H1 (cell line): ENCODE data around the gene DHRS4. TPM values are rescaled to one million over a fixed set of nuclear protein-coding genes. Genes with fewer than 3 reads are reported as not detected.

ENCODE experiments used
- CTCF ChIA-PET: fragments of 300-600 bp; sonication (Branson Sonifier 250); formaldehyde crosslinking; loops from one replicate; lab custom pipeline; 2021; ENCODE audit not compliant: partially characterized antibody; lab: Charles Lee
- POLR2A ChIA-PET: fragments of 300-600 bp; sonication (Branson Sonifier 250); formaldehyde crosslinking; loops from one replicate; lab custom pipeline; 2021; ENCODE audit warnings: inconsistent platforms; ENCODE audit not compliant: partially characterized antibody; lab: Charles Lee
- DNase-seq, 2 experiments: peaks; one replicate each; pipeline versions ENCODE4 v3.0.0 to v3.0.0-alpha.2; 2010 to 2022; ENCODE audit warnings: low spot score in 2 of 2, low read depth in 1 of 2, mixed read lengths in 1 of 2
- FAIRE-seq: peaks from 2 replicates; lab custom pipeline; 2011; peaks lifted over from hg19 to GRCh38; lab: Jason Lieb, UNC
- H2AFZ ChIP-seq: 2 replicates; pipeline ENCODE4 v1.8.1; 2012; ENCODE audit warnings: low read length, inconsistent platforms
- H2AK5ac ChIP-seq: 2 replicates; pipeline ENCODE4 v1.6.1; 2013; ENCODE audit warnings: low read depth, low read length
- H2BK120ac ChIP-seq: replicated peaks from 2 replicates; pipeline ENCODE3; 2013; ENCODE audit warnings: low read depth, low read length, inconsistent platforms
- H2BK12ac ChIP-seq: 2 replicates; pipeline ENCODE4 v1.6.1; 2013; ENCODE audit warnings: low read depth, low read length
- H2BK15ac ChIP-seq: 2 replicates; pipeline ENCODE4 v1.6.1; 2013; ENCODE audit warnings: low read length
- H2BK20ac ChIP-seq: 2 replicates; pipeline ENCODE4 v1.6.1; 2013; ENCODE audit warnings: low read length
- H2BK5ac ChIP-seq: 2 replicates; pipeline ENCODE4 v1.6.1; 2013; ENCODE audit warnings: low read depth, low read length
- H3K14ac ChIP-seq: 2 replicates; pipeline ENCODE4 v1.6.1; 2013; ENCODE audit warnings: inconsistent platforms; ENCODE audit not compliant: insufficient read length
- H3K18ac ChIP-seq: 2 replicates; pipeline ENCODE4 v1.6.1; 2013; ENCODE audit warnings: low read length; ENCODE audit errors: extremely low read depth
- H3K23ac ChIP-seq: 2 replicates; pipeline ENCODE4 v1.6.1; 2013; ENCODE audit warnings: inconsistent platforms; ENCODE audit not compliant: insufficient read length
- H3K23me2 ChIP-seq: 2 replicates; pipeline ENCODE4 v1.6.1; 2013; ENCODE audit warnings: low read depth, low read length
- H3K27ac ChIP-seq: 2 replicates; pipeline ENCODE4 v1.6.1; 2011; ENCODE audit warnings: low read depth, low read length, inconsistent platforms
- H3K27me3 ChIP-seq, 4 experiments: replicated peaks in 1 of 4; 1 replicate in 1 of 4; 2 replicates in 3 of 4; pipeline versions ENCODE4 v1.6.1 to v1.8.1; 2011 to 2013; ENCODE audit warnings: low read length in 3 of 4, mild to moderate bottlenecking in 3 of 4, inconsistent platforms in 2 of 4, mixed read lengths in 2 of 4, moderate library complexity in 1 of 4; ENCODE audit not compliant: control insufficient read depth in 3 of 4, insufficient read depth in 3 of 4; ENCODE audit errors: extremely low read depth in 1 of 4
- H3K36me3 ChIP-seq, 4 experiments: 2 replicates each; pipeline versions ENCODE4 v1.6.1 to v1.8.1; 2011 to 2013; ENCODE audit warnings: mild to moderate bottlenecking in 4 of 4, low read length in 3 of 4, moderate library complexity in 2 of 4, control low read depth in 1 of 4, inconsistent platforms in 1 of 4; ENCODE audit not compliant: insufficient read depth in 4 of 4, control insufficient read depth in 2 of 4
- H3K4ac ChIP-seq: replicated peaks from 2 replicates; pipeline ENCODE3; 2013; ENCODE audit warnings: low read length, low read depth, mixed read lengths, inconsistent platforms; ENCODE audit not compliant: insufficient read length
- H3K4me1 ChIP-seq, 4 experiments: replicated peaks in 1 of 4; 1 replicate in 1 of 4; 2 replicates in 3 of 4; pipeline versions ENCODE4 v1.6.1 to v1.8.1; 2011 to 2013; ENCODE audit warnings: low read length in 3 of 4, inconsistent platforms in 2 of 4, mixed read lengths in 1 of 4; ENCODE audit not compliant: insufficient read depth in 4 of 4, control insufficient read depth in 3 of 4
- H3K4me2 ChIP-seq, 2 experiments: 2 replicates each; pipeline versions ENCODE4 v1.6.1 to v1.8.1; 2011 to 2013; ENCODE audit warnings: low read depth in 2 of 2, low read length in 2 of 2, control low read depth in 1 of 2, inconsistent platforms in 1 of 2, mild to moderate bottlenecking in 1 of 2; ENCODE audit not compliant: insufficient read depth in 1 of 2
- H3K4me3 ChIP-seq, 4 experiments: fragments of 200-600, 300-600 bp in 1 of 4; sonication (generic), shearing (Covaris generic), sonication (Bioruptor Twin) in 1 of 4; 2 replicates each; pipeline versions ENCODE4 v1.5.1 to v1.8.1; 2011 to 2016; ENCODE audit warnings: low read length in 4 of 4, low read depth in 3 of 4, control low read depth in 2 of 4, inconsistent platforms in 2 of 4, mild to moderate bottlenecking in 2 of 4, mixed read lengths in 1 of 4, moderate library complexity in 1 of 4; ENCODE audit not compliant: insufficient read depth in 2 of 4; ENCODE audit errors: extremely low read depth in 1 of 4
- H3K56ac ChIP-seq: replicated peaks from 2 replicates; pipeline ENCODE3; 2013; ENCODE audit warnings: low read depth, mild to moderate bottlenecking, mixed read lengths, low read length, inconsistent platforms; ENCODE audit not compliant: insufficient read length
- H3K79me1 ChIP-seq: 2 replicates; pipeline ENCODE4 v1.6.1; 2013; ENCODE audit warnings: low read depth, low read length, control low read depth
- H3K79me2 ChIP-seq, 2 experiments: 2 replicates each; pipeline versions ENCODE4 v1.6.1 to v1.8.1; 2012 to 2013; ENCODE audit warnings: low read length in 2 of 2, mild to moderate bottlenecking in 2 of 2, inconsistent platforms in 1 of 2; ENCODE audit not compliant: insufficient read depth in 2 of 2, control insufficient read depth in 1 of 2
- H3K9ac ChIP-seq, 4 experiments: replicated peaks in 1 of 4; 1 replicate in 1 of 4; 2 replicates in 3 of 4; pipeline versions ENCODE4 v1.6.1 to v1.8.1; 2011 to 2013; ENCODE audit warnings: low read depth in 3 of 4, low read length in 3 of 4, control low read depth in 2 of 4, mild to moderate bottlenecking in 2 of 4, moderate library complexity in 2 of 4, inconsistent platforms in 1 of 4; ENCODE audit errors: extremely low read depth in 1 of 4
- H3K9me3 ChIP-seq, 2 experiments: 2 replicates each; pipeline versions ENCODE4 v1.6.1 to v1.8.1; 2012 to 2013; ENCODE audit warnings: mild to moderate bottlenecking in 2 of 2, moderate library complexity in 2 of 2, control low read depth in 1 of 2, inconsistent platforms in 1 of 2, low read depth in 1 of 2, low read length in 1 of 2, mixed read lengths in 1 of 2; ENCODE audit not compliant: insufficient read depth in 2 of 2
- H4K20me1 ChIP-seq, 2 experiments: replicated peaks in 1 of 2; 2 replicates each; pipeline versions ENCODE3 to v1.8.1; 2011 to 2013; ENCODE audit warnings: inconsistent platforms in 2 of 2, low read length in 2 of 2, mild to moderate bottlenecking in 1 of 2; ENCODE audit not compliant: insufficient read depth in 2 of 2, control insufficient read depth in 1 of 2
- H4K5ac ChIP-seq: 2 replicates; pipeline ENCODE4 v1.6.1; 2013; ENCODE audit warnings: low read length, low read depth, mixed read lengths, inconsistent platforms; ENCODE audit not compliant: insufficient read length
- H4K8ac ChIP-seq: 2 replicates; pipeline ENCODE4 v1.8.0; 2013; ENCODE audit warnings: mild to moderate bottlenecking, moderate library complexity, low read length, inconsistent platforms; ENCODE audit not compliant: insufficient read depth; ENCODE audit errors: extremely low read depth
- H4K91ac ChIP-seq: replicated peaks from 2 replicates; pipeline ENCODE3; 2013; ENCODE audit warnings: low read length, mixed read lengths, inconsistent platforms; ENCODE audit not compliant: insufficient read length
- ASH2L ChIP-seq: fragments of 200-600, 300-600 bp; sonication (generic); IDR thresholded peaks from one replicate; pipeline ENCODE4 v1.7.1; 2017; ENCODE audit warnings: low read length
- BACH1 ChIP-seq: IDR thresholded peaks from 2 replicates; pipeline ENCODE4 v1.6.1; 2012; ENCODE audit warnings: low read length, improper control_type of control experiment
- BRCA1 ChIP-seq: IDR thresholded peaks from 2 replicates; pipeline ENCODE4 v1.6.1; 2012; ENCODE audit warnings: low read depth, low read length, improper control_type of control experiment
- CREB1 ChIP-seq: IDR thresholded peaks from 2 replicates; pipeline ENCODE4 v1.6.1; 2012; ENCODE audit warnings: inconsistent platforms
- NANOG ChIP-seq: IDR thresholded peaks from 2 replicates; pipeline ENCODE4 v1.6.1; 2011; ENCODE audit warnings: low read length, low read depth, mild to moderate bottlenecking, inconsistent platforms; ENCODE audit not compliant: insufficient read depth, poor library complexity, severe bottlenecking
- NRF1 ChIP-seq: IDR thresholded peaks from 2 replicates; pipeline ENCODE4 v1.6.1; 2011; ENCODE audit warnings: mild to moderate bottlenecking, low read depth, low read length, improper control_type of control experiment
- RNF2 ChIP-seq: fragments of 200-900, 300-1000 bp; sonication (generic); IDR thresholded peaks from 2 replicates; pipeline ENCODE4 v1.7.1; 2016; ENCODE audit warnings: borderline replicate concordance, low read depth, mild to moderate bottlenecking, antibody characterized with exemption, low read length; ENCODE audit not compliant: poor library complexity, severe bottlenecking; ENCODE audit errors: missing control alignments
- SAP30 ChIP-seq: fragments of 300-600 bp; sonication (generic); IDR thresholded peaks from 2 replicates; pipeline ENCODE4 v1.7.1; 2012; ENCODE audit warnings: low read length, moderate library complexity, mild to moderate bottlenecking, inconsistent platforms; ENCODE audit not compliant: insufficient read depth, insufficient replicate concordance
- SRF ChIP-seq: IDR thresholded peaks from 2 replicates; pipeline ENCODE4 v1.6.1; 2011; ENCODE audit warnings: mild to moderate bottlenecking, low read depth, low read length, moderate library complexity
- TAF7 ChIP-seq: optimal IDR thresholded peaks from 2 replicates; pipeline ENCODE3; 2011; ENCODE audit warnings: low read depth, mild to moderate bottlenecking, inconsistent platforms, low read length, moderate library complexity, borderline replicate concordance
- TBP ChIP-seq: IDR thresholded peaks from 2 replicates; pipeline ENCODE4 v1.6.1; 2011; ENCODE audit warnings: low read depth, low read length, improper control_type of control experiment
- WGBS, 2 experiments: shearing (Covaris generic) in 1 of 2; methylation state at CpG; one replicate each; pipeline versions ENCODE4 v1.1.6 to v1.1.7; 2013 to 2015; ENCODE audit warnings: low lambda C conversion rate in 2 of 2, mixed read lengths in 2 of 2, inconsistent platforms in 1 of 2, low coverage in 1 of 2, missing lambda C conversion rate in 1 of 2; ENCODE audit not compliant: insufficient replicate concordance in 2 of 2, insufficient coverage in 1 of 2, insufficient read length in 1 of 2; ENCODE audit errors: extremely low coverage in 1 of 2, missing lambda C conversion rate in 1 of 2; 5-methylcytosine and 5-hydroxymethylcytosine counted together
- polyA plus RNA-seq, 7 experiments: library from polyadenylated mRNA; depleted of rRNA in 3 of 7; stranded (reverse) in 5 of 7; unstranded in 2 of 7; fragments of >200 nt in 5 of 7; fragments of 200-250 nt in 2 of 7; gene quantifications; 1 replicate in 5 of 7; 2 replicates in 1 of 7; 4 replicates in 1 of 7; pipeline versions ENCODE4 v1.2.1 to v1.2.3, GENCODE V29; 2011 to 2013; ENCODE audit warnings: missing spikeins in 2 of 7, mixed read lengths in 2 of 7
- total RNA-seq: library from RNA; stranded (reverse); fragmentation: NEBNext Ultra II Directional; extraction: Animal tissue kit (Norgen Biotek cat#: 25700); gene quantifications from 2 replicates; pipeline ENCODE4 v1.2.1, GENCODE V29; 2021
- TF ChIP-seq, protein P1 (sequence below): IDR thresholded peaks from 2 replicates; pipeline ENCODE4 v1.6.1; 2012; ENCODE audit warnings: low read length, inconsistent platforms

The DHRS4 gene
- total and polyA plus RNA-seq, 2 of the 8 experiments (the other 6 are each of a cell fraction or from before 2014, with no cell fraction given) = 11.7 to 16.2 TPM

DNA sequence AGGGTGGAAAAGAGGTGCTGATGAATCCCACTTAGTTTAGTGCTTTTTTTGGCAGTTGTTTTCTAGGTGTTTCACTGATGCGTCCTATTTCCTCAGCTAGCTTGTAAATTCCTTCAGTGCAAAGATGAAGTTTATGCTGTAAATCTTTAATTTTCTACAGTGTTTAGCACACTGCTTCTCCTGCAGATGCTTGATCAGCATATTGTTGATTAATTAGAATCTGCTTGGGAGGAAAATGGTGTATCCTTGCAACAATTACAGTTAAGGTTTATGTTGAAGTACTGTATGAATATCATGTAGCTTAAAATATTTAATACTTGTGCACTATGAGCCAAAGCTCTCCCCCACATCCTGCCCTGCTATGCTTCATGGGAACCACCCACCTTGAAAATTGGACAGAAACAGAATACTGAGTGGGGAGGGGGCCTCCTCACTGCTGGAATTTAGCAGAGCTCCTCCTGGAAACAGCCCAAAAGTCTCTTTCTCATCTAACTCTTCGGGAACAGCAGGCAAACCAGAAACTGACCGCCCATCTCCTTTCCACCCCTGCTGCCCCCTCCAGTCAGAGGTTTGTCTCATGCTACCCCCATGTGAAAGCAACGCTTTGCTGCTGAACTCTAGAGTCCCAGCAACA, 20.3 kb upstream of the DHRS4 start:
- FAIRE-seq = no peak
- H3K36me3 ChIP-seq = no peaks in the 10 kb centered on the region
- H2BK120ac ChIP-seq = no peak overlapping the region
- H3K9me3 ChIP-seq = no peaks in the 10 kb centered on the region
- no peak overlapping the region for H3K14ac ChIP-seq
- no peak for DNase-seq
- H3K23ac ChIP-seq = no peak overlapping the region
- no peaks in the 10 kb centered on the region for H3K4me1 ChIP-seq
- peaks cover 1% of the 10 kb centered on the region; the same call in 1 of the 2 replicates for H3K23me2 ChIP-seq
- no peak overlapping the region for H3K4me3 ChIP-seq
- no peak overlapping the region for H3K56ac ChIP-seq
- no peak overlapping the region for H2BK20ac ChIP-seq
- no peak overlapping the region for H2AK5ac ChIP-seq
- H3K27ac ChIP-seq = no peak overlapping the region
- no peak overlapping the region for H3K9ac ChIP-seq
- no peak overlapping the region for H4K5ac ChIP-seq
- no peaks in the 10 kb centered on the region for H3K27me3 ChIP-seq
- H4K20me1 ChIP-seq = no peaks in the 10 kb centered on the region
- no peak overlapping the region for H2BK5ac ChIP-seq
- CTCF ChIA-PET = interaction anchor here (0.5 to 6.1 kb wide), 9 partner anchors 10 to 320 kb away, joined by 3 to 44 read pairs (median 6); partner anchors contain the start of gene DHRS4
- H2BK12ac ChIP-seq = no peak overlapping the region
- 72% methylated on average over 4 of the region's 4 CpGs; no CpG with 5 or more reads in 1 of the 2 experiments for WGBS, 2 experiments
- no peak overlapping the region for H3K4me2 ChIP-seq
- H3K79me2 ChIP-seq = no peaks in the 10 kb centered on the region
- no peak overlapping the region for H4K91ac ChIP-seq
- no peak overlapping the region for H2BK15ac ChIP-seq
- POLR2A ChIA-PET = no interaction called here
- no peaks in the 10 kb centered on the region for H3K79me1 ChIP-seq
- no peak overlapping the region for H3K18ac ChIP-seq
- H4K8ac ChIP-seq = no peak overlapping the region
- no peak overlapping the region for H3K4ac ChIP-seq
- H2AFZ ChIP-seq = no peak overlapping the region
- no peak for TF ChIP-seq BACH1
- TF ChIP-seq RNF2 = no peak
- TF ChIP-seq, protein P1, sequence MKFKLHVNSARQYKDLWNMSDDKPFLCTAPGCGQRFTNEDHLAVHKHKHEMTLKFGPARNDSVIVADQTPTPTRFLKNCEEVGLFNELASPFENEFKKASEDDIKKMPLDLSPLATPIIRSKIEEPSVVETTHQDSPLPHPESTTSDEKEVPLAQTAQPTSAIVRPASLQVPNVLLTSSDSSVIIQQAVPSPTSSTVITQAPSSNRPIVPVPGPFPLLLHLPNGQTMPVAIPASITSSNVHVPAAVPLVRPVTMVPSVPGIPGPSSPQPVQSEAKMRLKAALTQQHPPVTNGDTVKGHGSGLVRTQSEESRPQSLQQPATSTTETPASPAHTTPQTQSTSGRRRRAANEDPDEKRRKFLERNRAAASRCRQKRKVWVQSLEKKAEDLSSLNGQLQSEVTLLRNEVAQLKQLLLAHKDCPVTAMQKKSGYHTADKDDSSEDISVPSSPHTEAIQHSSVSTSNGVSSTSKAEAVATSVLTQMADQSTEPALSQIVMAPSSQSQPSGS = no peak
- TF ChIP-seq NRF1 = no peak
- TF ChIP-seq NANOG = no peak
- no peak for TF ChIP-seq CREB1
- TF ChIP-seq SRF = no peak
- TF ChIP-seq TAF7 = no peak
- no peak for TF ChIP-seq TBP
- TF ChIP-seq BRCA1 = no peak
- no peak for TF ChIP-seq ASH2L
- TF ChIP-seq SAP30 = no peak
